Prostate gland (tissue), 2 donors: ENCODE measurements around the gene SKAP2.

ENCODE experiments used
- CTCF ChIP-seq, 4 experiments: fragments of 200-600 bp in 2 of 4; fragments of 450-650 bp in 2 of 4; sonication (generic) in 2 of 4; IDR thresholded peaks; 1 replicate in 3 of 4; 2 replicates in 1 of 4; pipeline ENCODE4 v1.5.1; 2016 to 2019; ENCODE audit warnings: antibody characterized with exemption in 4 of 4, mild to moderate bottlenecking in 2 of 4, moderate library complexity in 2 of 4
- POLR2AphosphoS5 ChIP-seq: sonication (generic); formaldehyde crosslinking; IDR thresholded peaks from one replicate; pipeline ENCODE4 v1.6.1; 2017; ENCODE audit warnings: antibody characterized with exemption

GRCh38 chr7:26698806-26699205, 165.6 kb downstream of the SKAP2 start:
- TF ChIP-seq POLR2AphosphoS5: no peak
- no peak for TF ChIP-seq CTCF (IDR thresholded peaks at IDR 0.05)
